ENCODE measurements around the gene CAMK1G. TPM values are rescaled to one million over a fixed set of nuclear protein-coding genes. Genes with fewer than 3 reads are reported as not detected.

Gene CAMK1G
- total and polyA plus RNA-seq, 3 donors from 2014 or later: 1.1 to 2.0 (median 1.4) TPM

DNA sequence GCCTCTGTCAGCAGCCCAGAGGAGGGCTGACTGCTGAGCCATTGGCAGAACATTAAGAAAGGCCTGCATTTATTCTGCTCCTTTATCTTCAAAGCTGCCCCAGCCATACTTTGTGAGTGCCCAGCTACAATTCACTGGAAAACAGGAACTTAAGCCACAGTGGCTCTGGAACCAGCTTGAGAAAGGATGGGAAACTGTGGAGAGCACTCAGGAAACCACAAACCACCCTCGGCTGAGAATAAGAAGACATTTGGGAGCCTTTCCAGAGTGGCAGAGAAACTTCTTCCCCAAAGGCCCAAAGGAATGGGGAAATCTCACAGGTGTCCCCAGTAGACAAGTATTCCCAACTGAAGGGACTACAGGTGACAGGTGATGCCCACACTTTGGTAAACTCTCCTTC is 66.9 kb downstream of the CAMK1G start:
- no peak overlapping the region for H3K4me3 ChIP-seq
- H3K4me1 ChIP-seq: peaks cover 22% of the 10 kb centered on the region
- no peak for TF ChIP-seq POLR2A (IDR thresholded peaks at IDR 0.05)
- TF ChIP-seq, protein P1, sequence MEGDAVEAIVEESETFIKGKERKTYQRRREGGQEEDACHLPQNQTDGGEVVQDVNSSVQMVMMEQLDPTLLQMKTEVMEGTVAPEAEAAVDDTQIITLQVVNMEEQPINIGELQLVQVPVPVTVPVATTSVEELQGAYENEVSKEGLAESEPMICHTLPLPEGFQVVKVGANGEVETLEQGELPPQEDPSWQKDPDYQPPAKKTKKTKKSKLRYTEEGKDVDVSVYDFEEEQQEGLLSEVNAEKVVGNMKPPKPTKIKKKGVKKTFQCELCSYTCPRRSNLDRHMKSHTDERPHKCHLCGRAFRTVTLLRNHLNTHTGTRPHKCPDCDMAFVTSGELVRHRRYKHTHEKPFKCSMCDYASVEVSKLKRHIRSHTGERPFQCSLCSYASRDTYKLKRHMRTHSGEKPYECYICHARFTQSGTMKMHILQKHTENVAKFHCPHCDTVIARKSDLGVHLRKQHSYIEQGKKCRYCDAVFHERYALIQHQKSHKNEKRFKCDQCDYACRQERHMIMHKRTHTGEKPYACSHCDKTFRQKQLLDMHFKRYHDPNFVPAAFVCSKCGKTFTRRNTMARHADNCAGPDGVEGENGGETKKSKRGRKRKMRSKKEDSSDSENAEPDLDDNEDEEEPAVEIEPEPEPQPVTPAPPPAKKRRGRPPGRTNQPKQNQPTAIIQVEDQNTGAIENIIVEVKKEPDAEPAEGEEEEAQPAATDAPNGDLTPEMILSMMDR (IDR thresholded peaks at IDR 0.05): no peak
- no peaks in the 10 kb centered on the region for H3K27me3 ChIP-seq
- H3K9me3 ChIP-seq: no peaks in the 10 kb centered on the region
- H3K36me3 ChIP-seq (ENCODE audit: low read depth, missing control alignments): no peaks in the 10 kb centered on the region
- H3K27ac ChIP-seq: no peak overlapping the region
- DNase-seq: no peak
- WGBS, 2 donors: 83 to 100% methylated on average over 1 of the region's 1 CpG
- intact Hi-C loops (cut with DNase I; ENCODE audit: low total_unique reads): no loop called here

DNA sequence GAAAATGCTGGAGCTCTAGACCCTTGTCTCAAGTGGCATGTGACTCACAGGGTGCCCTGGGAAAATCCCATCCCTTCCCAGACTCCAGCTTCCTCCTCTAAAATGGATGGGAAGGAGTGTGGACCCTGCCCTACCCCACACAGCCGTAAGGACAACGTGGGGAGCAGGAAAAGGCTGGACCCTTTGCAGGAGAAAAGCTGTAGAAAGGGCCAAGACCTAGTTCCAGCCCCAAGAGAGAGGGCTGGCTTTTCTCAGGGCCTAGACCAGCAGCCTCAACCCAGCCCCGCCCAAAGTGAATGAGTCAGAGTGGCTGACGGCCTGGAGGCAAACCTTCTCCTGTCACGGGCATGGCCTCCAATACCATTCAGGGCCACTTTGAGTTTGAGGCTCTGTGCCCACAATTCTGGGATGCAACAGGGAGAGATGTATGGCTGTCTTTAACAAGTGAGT is 67.6 kb downstream of the CAMK1G start:
- Histone ChIP-seq H3K27ac (no peak overlapping the region), H3K9me3 (no peaks in the 10 kb centered on the region), H3K4me3 (no peak overlapping the region), H3K27me3 (no peaks in the 10 kb centered on the region), H3K4me1 (peaks cover 22% of the 10 kb centered on the region), H3K36me3 (ENCODE audit: low read depth, missing control alignments) (no peaks in the 10 kb centered on the region)
- intact Hi-C loops (cut with DNase I; ENCODE audit: low total_unique reads): no loop called here
- DNase-seq: peak; percentile 38
- no peak for TF ChIP-seq POLR2A (IDR thresholded peaks at IDR 0.05)
- TF ChIP-seq, protein P1 (IDR thresholded peaks at IDR 0.05): no peak
- 44 to 77% methylated on average over 5 of the region's 5 CpGs for WGBS, 2 donors

DNA sequence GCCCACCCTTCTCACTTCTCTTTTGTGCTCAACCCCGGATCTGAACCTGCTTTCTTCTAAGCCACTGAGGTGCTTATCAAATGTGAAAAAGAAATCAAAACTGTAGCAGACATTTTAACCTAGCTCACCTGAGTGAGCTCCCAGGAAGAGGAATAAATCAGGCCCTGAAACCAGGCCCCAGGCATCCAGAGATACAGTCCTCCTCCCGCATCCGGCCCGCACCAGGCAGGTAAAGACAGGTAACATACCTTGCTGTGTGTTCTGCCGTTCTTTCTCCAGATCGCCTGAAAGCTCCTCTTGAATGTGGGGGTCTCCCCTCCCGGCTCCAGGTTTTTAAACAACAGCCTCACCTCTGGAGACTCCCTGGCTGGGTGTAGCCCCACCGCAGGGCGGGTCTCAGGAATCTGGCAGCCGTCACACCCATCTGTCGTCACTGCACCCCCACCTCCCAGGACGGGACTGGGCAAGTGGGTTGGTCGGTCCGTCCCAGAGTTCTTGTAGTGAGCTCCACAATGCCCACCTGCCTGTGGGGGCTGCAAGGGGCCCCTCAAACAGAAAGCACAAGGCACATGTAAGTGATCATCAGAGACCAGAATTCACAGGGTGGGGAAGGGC is 68.7 kb downstream of the CAMK1G start, which contains the start of gene LAMB3:
TSS of gene LAMB3 (minus strand) at position 305 of the 615 bp plus-strand sequence. CDS start 1,481 bp downstream, outside the sequence.
- no peaks in the 10 kb centered on the region for H3K9me3 ChIP-seq
- no peaks in the 10 kb centered on the region for H3K27me3 ChIP-seq
- no peak within 1 kb of the TSS for H3K4me3 ChIP-seq
- H3K27ac ChIP-seq: no peak within 1 kb of the TSS
- no peak for DNase-seq
- TF ChIP-seq POLR2A (IDR thresholded peaks at IDR 0.05): no peak
- TF ChIP-seq, protein P1 (IDR thresholded peaks at IDR 0.05): no peak
- peaks cover 22% of the 10 kb centered on the region for H3K4me1 ChIP-seq
- H3K36me3 ChIP-seq (ENCODE audit: low read depth, missing control alignments): no peaks in the 10 kb centered on the region
- WGBS, 2 donors: 88% methylated on average over 11 to 14 of the region's 14 CpGs
- intact Hi-C loops (cut with DNase I; ENCODE audit: low total_unique reads): no loop called here

DNA sequence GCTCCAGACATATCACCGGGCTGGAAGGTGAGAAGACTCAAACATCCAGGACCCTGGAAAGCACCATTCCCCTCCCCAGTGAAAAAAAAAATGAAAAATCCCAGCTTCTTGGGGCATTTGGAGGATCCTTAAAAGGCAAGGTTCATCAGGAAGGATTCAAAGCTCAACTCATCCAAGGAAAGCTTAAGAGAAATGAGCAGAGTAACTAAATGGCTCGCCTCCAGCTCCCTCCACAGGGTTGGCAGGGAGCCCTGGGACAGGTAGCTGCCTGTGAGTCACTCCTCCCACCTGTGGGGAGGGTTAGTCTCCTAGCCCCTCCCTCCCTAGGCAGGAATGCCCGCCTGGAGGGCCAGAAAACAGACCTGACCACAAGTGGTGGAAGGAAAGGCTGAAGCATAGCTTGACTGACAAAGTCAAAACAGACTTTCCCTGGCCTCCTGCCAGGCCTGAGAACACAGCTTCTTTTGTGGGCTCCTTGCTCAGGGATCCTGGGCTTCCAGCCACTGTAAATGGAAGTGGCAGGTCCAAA is 69.4 kb downstream of the CAMK1G start:
- 66 to 76% methylated on average over 3 of the region's 3 CpGs for WGBS, 2 donors
- Histone ChIP-seq H3K27me3 (no peaks in the 10 kb centered on the region), H3K9me3 (no peaks in the 10 kb centered on the region), H3K4me3 (no peak overlapping the region), H3K27ac (no peak overlapping the region), H3K4me1 (peaks cover 19% of the 10 kb centered on the region), H3K36me3 (ENCODE audit: low read depth, missing control alignments) (no peaks in the 10 kb centered on the region)
- TF ChIP-seq, protein P1 (IDR thresholded peaks at IDR 0.05): no peak
- TF ChIP-seq POLR2A (IDR thresholded peaks at IDR 0.05): no peak
- peak; percentile 90 for DNase-seq
- intact Hi-C loops (cut with DNase I; ENCODE audit: low total_unique reads): no loop called here

Data from testis (tissue), 3 donors.